GM19395 (cell line): ENCODE measurements around the gene PTGIS.
"Not testable (repeated sequence)": the region's sequence is repeated elsewhere in the genome, so short reads cannot be mapped to it uniquely, and the experiment has no call there.

Experiments
- ATAC-seq: cut with Tn5 transposase; IDR thresholded peaks from one replicate; pipeline ENCODE4 v1.9.1; 2021; ENCODE audit warnings: mild to moderate bottlenecking, moderate library complexity; ENCODE audit not compliant: unreplicated experiment

Gene PTGIS

DNA sequence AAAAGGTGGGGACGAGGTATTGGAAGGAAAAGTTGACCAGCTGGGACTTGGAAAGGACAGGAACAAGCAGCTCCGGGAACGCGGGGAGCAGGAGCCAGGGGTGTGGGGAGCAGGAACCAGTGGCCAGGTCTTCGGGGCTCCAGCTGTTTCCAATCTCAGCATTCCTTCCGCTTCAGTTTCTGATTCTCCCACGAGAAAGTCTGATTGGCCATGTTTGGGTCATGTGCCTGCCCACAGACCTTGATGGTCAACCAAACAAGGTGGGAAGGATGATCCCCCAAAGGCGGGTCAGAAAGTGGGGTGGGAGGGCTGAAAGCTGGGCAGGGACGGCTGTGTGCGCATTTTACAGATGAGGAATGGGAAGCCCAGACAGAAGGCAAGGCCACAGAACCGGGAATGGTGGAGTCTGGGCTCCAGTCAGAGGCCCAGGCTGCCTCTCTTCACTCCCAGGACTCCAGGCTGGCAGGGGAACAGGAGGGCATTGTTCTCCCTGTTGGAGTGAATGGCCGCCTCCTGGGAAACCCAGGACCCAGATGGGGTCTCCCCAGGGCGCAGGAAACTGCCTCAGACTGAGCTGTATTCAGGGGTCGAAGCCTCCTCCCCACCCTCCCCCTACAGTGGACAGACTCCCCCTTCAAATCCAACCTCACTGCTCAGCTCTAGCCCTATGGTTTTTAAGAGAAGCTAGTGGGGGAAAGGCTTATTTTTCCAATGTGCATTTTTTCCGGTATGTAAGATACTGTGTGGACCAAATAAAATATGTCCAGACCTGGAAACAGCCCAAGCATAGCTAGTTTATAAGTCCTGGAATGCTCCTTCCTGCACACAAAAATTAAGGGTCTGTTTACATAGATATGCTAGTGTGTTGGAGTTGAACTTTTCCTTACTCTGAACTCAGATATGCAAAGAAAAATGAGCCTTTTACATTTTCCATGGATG lies 12.2 kb upstream of the PTGIS start:
- no peak for ATAC-seq

DNA sequence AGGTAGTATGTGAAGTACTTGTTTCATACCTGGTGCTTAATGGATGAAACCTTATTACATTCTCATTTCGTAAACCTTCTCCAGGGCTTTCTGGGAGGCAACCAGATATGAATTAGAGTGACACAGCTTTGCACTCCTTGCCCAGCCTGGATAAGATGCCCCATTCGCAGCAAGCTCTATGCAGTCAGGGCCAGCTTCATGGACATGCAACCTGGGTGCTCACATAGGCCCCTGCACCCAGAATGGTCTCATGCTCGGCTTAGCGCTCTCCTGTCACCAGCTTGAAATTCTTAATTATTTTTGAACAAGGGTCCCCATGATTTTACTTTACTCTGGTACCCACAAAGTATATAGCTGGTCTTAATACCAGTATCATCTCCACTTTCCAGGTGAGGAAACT lies 11.3 kb upstream of the PTGIS start:
- ATAC-seq: no peak

DNA sequence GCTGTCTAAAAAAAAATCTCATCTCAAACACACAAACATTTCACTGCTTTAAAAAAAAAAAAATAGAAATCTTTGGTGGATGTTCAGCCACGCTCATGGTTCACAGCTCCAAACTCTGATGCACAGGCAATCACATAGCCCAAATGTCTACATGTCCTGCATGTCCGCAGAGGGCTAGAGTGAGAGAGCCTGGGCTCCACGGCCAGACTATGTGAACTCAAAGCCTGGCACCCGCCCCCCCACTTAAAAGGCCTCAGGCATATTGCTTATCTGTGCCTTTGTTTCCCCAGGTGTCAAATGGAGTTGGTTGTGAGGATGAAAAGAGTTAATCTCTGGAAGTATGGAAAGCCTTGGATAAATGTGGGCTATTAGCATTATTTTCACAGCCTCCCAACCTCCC lies 10.5 kb upstream of the PTGIS start:
- ATAC-seq: no peak

DNA sequence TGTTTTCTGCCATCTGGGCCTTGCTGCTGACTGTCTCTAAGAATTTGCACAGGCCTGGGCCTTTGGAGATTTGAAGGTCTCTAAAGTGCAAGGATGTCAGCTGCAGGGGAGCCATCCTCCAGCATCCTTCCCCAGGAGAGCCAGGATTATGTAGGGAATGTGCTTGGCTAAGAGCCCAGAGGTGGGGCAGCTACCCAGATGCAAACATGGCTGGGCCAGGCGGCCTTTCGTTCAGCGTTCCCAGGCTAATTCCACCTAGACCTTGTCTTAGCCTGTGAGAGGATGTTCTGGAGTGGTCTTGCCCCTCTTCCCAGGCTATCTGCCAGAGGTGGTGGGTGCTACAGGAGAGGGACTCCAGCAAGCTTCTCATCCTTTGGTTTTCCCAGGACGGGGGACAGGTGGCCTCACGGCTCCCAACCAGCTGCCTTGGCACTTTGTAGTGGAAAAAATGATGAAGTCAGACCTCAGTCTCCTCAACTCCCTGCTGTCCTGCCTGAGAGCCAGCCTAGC lies 7.7 kb upstream of the PTGIS start:
- ATAC-seq: no peak

DNA sequence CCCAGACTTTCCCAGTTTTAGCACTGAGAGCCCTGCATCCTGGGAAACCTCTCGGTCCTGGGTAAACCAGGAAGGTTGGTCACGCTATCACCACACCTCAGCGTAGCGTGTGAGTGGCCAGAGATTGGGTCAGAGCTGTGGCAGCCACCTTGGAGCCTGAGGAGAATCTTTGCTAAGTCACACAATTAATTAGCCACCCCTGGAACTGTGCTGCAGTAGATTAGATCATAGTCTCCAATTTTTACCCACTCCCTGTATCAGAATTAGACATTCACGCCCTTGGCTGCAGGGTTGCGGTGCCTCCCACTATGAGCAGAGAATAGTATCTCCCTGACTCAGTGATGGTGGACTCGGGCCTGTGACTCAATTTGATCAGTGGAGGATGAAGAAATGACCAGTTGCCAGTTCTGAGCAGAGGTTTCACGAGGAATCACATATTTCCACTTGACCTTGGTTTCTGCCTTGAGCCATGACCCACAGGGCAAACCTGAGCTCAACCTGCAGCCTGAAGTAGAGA lies 6.0 kb upstream of the PTGIS start:
- no peak for ATAC-seq

DNA sequence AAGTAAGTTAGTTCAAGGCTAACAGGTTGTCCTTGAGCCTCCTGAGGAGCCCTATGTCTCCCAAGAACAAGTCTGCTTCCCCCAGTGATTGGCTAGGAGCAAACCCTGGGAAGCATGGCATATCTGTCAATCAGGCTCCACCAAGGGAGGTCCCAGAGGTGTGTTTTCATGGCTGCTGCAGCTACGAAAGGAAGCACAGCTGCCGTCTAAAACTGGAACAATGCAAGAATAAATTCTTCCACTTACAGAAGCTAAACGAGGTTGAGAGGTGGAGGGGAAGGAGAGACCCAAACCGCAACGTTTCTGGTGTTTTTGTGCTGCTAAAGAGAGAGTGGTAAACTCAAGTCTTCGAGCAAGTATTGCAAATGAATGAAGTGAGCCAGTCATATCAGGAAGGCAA lies 4.9 kb upstream of the PTGIS start:
- ATAC-seq: no peak

DNA sequence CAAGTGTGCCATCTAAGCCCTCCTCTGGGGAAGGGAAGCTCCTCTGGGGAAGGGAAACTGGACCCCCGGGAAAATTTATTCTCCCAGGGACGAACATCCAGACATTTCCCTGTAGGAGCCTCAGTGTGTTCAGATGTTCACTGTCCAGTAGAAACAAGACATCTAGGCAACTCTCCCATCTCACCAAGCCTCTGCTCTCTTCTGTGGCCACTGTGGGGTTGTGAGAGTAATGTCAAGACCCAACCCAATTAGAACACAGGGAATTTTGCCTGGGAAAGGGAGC lies 3.6 kb upstream of the PTGIS start:
- ATAC-seq: no peak

DNA sequence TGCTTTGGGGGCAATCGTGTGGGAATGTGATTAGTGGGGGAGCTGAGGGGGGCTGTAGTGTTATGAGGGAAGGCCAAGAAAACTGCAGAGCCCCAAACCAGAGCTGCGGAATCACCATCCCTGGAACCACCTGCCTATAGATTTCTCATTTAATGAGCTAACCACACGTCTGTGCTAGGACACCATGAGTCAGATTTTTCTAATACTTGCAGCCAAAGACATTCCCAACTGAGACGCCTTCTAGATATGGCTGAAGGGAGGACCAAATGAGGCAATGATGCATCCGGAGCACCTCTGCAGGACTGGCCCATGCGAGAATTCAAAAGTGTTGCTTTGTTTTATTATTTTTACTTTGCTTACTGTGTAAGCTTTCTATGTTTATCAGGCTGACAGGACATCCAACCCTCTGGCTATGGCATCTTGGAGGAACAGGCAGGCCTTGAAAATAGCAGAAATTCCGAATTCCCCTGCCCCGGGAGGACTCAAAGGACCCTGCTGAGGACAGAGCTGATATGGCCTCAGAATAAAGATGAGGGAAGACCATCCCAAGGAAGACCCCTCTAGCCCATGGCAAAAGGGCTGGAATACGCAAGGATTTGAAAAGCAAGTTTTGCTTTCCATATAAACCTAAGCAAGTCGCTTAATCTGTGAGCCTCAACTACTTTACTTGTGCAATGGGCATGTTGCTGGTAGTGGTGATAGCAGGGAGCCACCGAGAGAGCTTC lies 3.1 kb upstream of the PTGIS start:
- ATAC-seq: no peak

DNA sequence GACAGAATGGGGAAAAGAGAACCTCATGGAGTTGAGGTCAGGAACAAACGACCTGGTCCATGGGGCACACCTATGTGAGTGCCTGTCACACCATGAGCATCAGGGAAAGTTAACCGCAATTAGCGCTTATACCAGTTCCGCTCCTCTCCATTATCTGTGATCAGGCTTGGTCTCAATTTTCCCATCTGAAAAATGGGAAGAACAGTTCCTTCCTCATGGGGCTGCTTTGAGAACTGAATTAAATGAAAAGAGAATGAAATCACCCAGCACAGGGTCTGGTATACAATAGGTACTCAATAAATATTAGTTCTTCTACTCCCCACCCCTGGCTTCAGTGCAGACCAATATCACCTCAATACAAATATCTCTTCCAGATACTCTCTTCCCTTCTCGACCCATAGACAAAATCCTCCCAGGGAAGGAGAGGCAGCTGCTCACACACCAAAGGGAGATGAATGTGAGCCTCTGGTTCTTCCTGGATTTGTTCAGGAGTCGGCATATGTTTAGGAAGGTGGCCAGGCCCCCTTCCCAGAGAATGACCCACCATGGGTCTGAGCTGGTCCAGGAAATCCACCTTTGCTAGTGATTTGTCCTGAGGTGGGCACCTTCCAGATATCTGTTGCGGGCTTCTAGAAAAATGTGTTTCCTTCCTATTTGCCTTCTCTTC lies 2.4 kb upstream of the PTGIS start:
- ATAC-seq: no peak

DNA sequence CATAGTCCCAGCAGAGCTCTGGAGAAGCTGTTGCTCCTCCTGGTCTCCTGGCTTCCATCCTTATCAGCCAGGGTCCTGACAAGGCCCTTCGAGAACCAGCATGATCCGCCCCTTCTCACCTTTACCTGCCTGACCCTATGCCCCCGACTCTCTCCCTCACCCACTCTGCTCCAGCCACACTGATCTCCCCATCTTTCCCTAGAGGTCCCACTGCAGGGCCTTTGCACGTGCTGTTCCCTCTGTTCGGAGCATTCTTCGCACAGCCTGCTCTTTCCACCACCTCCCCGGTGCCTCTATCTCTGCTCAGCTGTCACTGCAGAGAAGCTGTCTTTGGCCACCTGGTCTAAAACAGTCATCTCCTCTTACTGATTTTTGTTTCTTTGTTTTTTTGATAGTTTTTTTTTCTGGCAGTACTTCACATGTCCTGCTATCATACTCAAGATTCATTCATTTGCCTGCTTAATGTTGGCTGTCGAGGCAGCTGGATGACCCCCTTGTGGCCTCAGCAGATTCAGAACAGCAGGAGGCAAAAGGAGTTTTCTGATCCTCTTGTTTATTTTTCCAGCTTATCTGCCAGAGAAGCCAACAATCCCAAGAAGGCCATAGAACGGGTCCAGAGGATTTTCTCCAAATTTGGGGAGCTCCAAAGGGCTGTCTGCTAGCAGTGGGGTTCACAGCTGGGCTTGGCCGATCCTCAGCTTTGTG lies 1.6 kb upstream of the PTGIS start:
- ATAC-seq: no peak

DNA sequence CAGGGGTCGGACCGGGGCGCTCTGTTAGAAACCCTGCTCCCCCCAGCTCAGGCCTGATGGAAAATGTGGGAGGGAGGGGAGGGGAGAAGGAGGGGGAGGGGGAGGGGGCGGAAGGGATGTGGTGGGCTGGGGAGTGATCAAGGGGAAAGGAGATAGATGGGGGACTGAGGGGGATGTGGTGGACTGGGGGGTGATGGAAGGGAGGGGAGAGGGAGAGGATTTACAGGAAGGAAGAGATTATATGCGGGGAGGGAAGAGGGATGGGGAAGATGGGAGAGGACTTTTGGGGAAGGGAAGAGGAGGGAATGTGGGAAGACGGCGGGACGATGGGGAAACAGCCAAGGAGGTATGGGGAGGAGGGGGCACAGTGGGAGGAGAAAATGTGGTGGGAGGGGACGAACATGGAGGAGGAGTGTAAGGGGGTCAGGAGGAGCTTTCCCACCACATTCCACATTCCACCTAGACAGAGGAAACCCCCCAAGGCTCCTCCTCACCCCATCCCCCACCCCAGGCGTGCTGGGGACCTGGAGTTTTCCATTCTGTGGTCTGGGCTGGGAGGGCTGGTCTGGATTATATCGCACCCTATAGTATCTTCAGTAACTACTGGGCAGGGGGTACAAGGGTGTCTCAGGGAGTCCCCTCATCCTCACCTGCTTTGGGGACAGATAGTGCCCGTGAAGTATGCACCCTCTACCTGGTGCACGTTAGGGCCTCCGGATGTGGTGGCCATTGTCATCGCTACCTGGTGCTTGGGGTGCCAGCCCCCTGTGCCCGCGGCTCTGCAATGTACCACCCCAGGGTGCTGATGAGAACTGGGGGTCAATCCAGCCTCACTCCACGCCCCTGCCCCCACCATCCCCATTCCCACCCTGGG lies 578 bp upstream of the PTGIS start:
- no peak for ATAC-seq

DNA sequence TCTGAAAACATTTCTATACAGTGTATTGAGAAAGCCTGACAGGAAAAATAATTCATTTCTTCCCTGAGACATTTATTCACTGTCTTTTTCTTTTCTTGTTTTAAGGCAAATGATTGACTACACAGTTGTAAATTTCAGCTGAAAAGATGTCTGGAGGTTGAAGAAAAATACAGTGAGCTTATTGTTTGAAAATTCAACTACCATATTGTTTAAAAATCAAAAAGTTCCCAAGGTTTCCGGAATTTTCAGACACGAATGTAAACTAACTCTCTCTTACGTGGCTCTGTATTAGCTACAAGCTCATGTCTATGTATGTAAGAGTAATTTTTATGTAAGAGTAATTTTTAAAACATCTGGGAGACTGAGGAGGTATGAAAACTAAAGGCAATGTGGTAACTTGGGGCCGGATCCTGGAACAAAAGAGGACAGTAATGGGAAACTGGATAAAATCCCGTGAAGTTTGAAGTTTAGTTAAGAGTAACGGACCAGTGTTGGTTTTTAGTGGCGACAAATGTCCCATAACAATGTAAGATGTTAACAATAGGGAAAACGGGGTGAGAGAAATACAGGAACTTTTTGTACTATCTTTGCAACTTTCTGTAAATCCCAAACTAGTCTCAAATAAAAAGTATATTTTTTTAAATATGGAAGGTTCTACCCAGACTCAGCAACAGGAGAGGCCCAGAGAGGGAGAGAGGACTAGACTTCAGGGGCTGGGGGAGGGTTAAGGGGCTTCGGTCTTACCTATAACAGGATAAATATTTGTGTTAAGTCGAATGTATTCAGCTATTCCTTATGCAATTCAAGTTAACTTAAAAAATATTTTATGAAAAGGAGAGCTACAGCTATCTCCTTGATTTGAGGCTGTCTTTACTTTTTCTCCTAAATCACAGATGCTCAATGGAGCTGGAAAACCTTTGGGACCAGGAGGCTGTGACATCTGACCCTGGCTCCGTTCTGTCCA lies 1.3 kb downstream of the PTGIS start:
- ATAC-seq: no peak

DNA sequence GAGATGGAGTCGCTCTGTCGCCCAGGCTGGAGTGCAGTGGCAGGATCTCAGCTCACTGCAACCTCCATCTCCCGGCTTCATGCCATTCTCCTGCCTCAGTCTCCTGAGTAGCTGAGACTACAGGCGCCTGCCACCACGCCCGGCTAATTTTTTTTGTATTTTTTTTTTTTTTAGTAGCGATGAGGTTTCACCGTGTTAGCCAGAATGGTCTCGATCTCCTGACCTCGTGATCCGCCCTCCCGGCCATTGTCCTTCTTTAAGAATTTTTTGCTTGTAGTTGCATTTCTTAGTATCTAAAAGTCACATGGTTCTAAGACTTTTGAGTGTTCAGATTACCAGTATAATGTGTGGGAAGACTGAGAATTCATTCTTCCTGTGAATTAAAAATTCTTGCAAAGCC lies 2.9 kb downstream of the PTGIS start:
- not testable (repeated sequence) for ATAC-seq

DNA sequence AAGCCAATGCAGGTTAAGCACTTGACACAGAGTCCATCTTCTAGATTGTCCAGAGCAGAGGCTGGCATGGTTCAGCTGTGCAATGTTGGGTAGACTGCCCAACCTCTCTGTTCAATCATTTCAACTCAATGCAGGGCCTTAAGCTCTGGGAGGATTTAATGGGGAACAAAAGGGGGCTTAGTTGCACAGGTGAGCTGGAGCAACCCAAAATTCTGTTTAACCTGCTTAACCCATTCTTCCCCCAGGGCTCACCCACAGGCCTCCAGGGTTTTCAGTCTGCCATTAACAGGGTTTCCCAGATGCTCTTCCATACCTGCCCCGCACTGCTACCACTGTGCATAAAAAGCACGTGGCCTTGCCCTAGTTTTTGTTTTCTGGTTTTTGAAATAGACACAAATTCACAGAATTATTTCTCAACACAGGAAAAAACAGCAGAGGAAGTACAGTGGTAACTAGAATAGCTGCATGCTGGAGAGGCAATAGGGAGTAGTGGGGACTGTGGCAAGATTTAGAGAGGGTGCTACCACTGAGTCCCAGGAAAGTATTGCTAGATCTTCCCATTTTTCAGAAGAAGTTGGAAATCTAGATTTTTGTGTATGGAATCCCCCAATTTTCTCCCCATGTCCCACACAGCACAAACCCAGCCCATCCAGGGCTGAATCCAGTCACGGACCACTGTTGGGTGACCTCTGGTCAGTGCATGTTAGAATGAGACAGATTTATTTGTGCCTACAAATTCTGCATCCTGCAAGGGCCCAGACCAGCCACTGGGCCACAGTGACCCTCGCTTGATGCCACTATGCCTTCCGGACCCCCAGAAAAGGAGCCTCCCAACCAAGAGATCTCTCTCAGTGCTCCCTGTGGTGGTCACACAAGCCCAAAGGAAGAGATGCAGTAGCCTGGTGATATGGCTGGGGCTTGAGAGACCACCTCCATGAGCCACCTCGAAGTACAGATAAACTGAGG lies 4.6 kb downstream of the PTGIS start:
- no peak for ATAC-seq

DNA sequence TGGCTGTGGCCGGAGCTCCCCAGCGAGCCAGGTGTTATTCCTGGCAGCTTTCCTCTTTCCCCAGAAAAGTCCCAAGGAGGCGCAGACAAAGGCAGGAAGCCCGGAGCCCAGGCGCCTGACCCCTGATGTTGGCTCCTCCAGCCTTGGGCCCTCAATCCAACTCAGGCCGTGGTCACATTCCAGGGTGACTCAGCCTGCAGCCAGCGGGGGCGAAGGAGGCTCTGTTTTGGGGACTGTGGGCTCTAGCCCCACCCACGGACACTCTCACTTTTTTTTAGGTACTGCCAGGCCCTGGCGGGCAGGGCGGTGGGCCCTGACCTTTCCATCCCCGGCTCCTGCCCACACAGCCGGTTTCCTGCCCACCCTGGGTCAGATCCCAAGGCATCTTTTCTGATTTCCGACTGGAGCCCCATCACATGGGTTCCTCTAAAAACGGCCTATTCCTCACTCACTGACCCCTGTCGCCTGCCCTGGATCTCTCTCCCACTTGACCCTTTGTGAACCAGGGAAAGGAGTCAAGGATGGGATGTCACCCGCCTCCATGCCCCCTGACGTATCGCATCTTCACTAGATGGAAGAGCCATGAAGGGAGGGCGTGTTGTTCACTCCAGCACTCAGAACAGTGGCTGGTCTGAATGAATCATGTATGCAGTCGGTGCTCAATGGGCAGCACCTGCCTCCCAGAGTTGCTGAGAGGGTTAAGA lies 5.5 kb downstream of the PTGIS start:
- no peak for ATAC-seq

DNA sequence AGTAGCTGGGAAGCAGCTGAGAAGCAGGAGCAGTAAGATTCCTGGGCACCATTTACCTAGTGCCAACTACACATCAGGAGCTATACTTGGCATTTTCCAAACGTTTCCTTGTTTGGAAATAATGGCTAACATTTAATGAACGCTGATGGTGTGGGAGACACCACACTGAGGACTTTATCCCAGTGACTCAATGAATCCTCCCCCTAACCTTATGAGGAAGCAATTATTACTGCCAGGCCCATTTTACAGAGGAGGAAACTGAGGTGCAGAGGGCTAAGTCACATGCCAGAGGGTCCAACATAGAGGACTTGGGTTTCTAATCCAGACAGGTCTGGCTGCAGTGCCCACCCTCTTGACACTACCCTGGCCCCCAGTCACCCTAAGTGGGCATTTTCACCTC lies 6.1 kb downstream of the PTGIS start:
- no peak for ATAC-seq

DNA sequence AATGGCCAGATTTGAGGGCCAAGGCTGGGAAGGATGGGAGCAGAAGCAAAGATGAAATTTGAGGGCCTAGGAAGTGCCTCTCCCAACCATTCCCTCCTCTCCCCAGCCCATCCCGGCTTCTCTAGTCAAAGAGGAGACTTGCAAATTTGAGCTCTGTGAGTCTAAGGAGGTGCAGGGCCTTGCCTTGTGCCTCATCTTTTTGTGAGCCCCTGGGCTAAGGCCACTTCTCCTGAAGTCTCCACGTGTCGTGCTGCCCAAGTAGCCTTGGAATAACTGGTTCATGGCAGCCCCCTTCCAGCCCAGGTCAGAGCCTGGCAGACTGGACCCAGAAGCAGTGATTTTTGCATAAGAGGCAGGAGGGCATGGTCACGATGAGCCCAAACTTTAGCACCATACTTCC lies 6.7 kb downstream of the PTGIS start:
- no peak for ATAC-seq
